Stomach (tissue), 4 donors: ENCODE measurements around the gene PLXDC1.

ENCODE experiments used
- CTCF ChIP-seq, 7 experiments: fragments of 450-650 bp in 4 of 7; fragments of 200-600 bp in 3 of 7; sonication (generic) in 3 of 7; IDR thresholded peaks; one replicate each; pipeline ENCODE4 v1.5.1; 2016 to 2019; ENCODE audit warnings: antibody characterized with exemption in 7 of 7, control low read depth in 2 of 7, mild to moderate bottlenecking in 1 of 7
- EP300 ChIP-seq: sonication (generic); formaldehyde crosslinking; IDR thresholded peaks from one replicate; pipeline ENCODE4 v1.6.1; 2017; ENCODE audit warnings: antibody characterized with exemption
- POLR2A ChIP-seq, 4 donors: fragments of 450-650 bp; IDR thresholded peaks; one replicate each; pipeline ENCODE4 v1.6.1; 2016; ENCODE audit warnings: antibody characterized with exemption in 4 of 4, control low read depth in 2 of 4, mild to moderate bottlenecking in 1 of 4, moderate library complexity in 1 of 4
- POLR2AphosphoS5 ChIP-seq, 3 donors: sonication (generic); formaldehyde crosslinking; IDR thresholded peaks; one replicate each; pipeline ENCODE4 v1.6.1; 2016; ENCODE audit warnings: antibody characterized with exemption in 3 of 3

DNA sequence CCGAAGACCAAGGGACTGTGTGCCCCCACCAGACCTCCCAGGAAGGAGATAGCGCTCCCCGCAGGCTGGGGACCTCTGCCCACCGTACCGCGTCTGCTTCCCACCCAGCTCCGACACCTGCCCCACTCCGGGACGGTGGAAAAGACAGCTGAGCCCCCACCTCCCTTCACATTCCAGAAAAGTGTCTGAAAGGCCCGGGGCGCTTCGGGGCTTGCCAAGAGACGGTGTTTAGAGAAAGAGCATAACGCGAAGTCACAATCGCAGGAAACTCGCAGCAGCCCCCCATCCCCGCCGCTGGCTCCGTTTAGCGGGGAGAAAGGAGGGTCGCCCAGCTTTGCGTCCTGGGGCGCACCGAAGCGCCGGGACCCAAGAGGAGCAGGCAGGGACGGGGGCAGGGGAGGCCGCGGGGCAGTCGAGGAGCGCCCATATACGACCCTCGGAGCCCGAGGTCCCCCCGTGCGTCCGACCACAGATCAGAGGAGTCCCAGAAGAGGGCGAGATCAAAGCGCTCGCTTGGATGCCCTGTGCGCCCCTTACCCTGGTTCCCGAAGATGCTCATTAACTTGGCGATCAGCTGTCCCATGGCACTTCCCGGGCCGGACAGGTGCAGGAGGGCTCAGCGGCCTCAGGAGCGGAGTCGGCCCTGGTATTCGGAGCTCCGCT lies 13.9 kb upstream of the PLXDC1 start:
- TF ChIP-seq POLR2AphosphoS5 (IDR thresholded peaks at IDR 0.05), result no peak
- TF ChIP-seq CTCF (IDR thresholded peaks at IDR 0.05), result no peak
- no peak for TF ChIP-seq EP300
- TF ChIP-seq POLR2A (IDR thresholded peaks at IDR 0.05), result no peak
